ENCODE data around the gene EHD4. TPM values are rescaled to one million over a fixed set of nuclear protein-coding genes. Genes with fewer than 3 reads are reported as not detected.

The EHD4 gene
- total RNA-seq, 8 experiments from 2014 or later = 3.6 to 45.8 (median 6.6) TPM

DNA sequence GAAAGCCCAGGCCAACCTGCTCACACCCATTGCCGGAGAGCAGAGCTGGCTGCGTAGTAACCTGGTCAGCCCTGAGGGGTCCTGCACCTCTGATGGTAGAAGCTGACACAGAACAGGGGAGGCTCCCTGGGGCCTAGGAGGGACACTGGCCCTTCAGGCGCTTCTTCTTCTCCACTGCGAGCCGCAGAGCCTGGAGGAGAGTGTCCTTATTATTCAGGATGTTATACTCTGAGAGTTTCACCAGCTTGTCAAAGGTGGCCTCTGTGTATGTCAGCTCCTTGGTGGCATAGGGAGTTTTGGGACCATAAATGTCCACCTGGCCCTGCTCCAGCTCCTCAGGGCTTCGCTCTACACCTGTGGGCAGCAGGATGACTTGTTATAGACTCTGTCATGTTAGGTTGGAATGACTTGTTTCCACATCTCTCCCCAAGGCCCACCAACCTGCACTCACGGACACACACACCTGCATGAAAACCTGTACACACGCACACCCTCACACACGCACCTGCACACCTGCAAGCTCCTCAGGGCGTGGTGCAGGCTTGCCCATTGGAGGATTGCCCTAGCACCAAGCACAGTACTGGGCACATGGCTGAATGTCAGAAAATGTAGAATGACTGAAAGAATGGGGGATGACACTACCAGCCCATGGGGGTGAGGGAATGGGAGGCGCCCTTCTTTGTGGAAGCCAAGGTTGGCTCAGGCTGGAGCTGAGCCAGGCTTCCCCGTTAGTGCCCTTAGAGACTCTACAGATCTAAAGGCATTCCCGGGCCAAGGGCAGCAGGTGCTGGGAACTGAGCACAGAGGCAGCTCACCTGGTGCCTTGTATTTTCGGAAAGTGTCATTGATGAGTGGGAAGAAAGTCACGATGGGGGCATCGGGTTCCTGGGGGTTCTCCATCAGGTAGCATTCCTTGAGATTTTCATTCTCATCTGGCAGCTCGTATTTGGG is 11.5 kb upstream of the EHD4 start:
- WGBS, 10 experiments = 63 to 96% (median 81%) methylated on average over 3 to 8 of the region's 17 CpGs; no CpG with 5 or more reads in 2 of the 10 experiments
- in situ Hi-C loops (cut with MboI; ENCODE audit: low pct_unique_long_range_greater_than_20kb in 2 of 9, low sequenced_read_pairs in 9 of 9, unreplicated experiment in 9 of 9) = loop anchor here in 2 of 9 experiments (25.0 kb wide), 1 partner anchor 153 kb away; no protein-coding TSS in a partner anchor
- ATAC-seq (replicated peaks in 6 of 8) = no peak

DNA sequence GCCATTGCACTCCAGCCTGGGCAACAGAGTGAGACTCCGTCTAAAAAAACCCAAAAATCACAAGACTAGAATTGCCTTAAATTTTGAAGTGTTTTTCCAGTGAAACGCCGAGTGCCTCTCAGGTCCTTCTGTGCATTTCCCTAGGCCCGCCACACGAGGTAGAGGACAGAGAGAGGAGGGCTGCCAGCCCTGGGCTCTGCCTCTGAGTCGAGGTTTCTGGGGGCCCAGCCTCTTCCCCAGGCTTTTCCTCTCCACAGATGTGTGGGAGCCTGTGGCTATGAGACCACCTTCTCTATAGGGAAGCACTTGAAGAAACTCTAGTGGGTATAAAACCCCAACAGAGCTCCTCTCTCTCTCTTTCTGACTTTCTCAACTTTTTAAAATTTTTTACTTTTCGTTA is 10.9 kb upstream of the EHD4 start:
- ATAC-seq (replicated peaks in 6 of 8) = no peak
- in situ Hi-C loops (cut with MboI; ENCODE audit: low pct_unique_long_range_greater_than_20kb in 2 of 9, low sequenced_read_pairs in 9 of 9, unreplicated experiment in 9 of 9) = loop anchor here in 2 of 9 experiments (25.0 kb wide), 1 partner anchor 154 kb away; no protein-coding TSS in a partner anchor
- Histone ChIP-seq H3K4me3 (no peak overlapping the region), H3K4me1 (replicated peaks in 1 of 2) (no peaks in the 10 kb centered on the region), H3K27ac (no peak overlapping the region)
- WGBS, 10 experiments = 60 to 100% (median 70%) methylated on average over 2 to 7 of the region's 7 CpGs; no CpG with 5 or more reads in 3 of the 10 experiments

More for the DNA sequence above, 11.5 kb upstream of the EHD4 start:
- H3K4me3 ChIP-seq = no peak overlapping the region
- H3K27ac ChIP-seq = no peak overlapping the region
- H3K4me1 ChIP-seq (replicated peaks in 1 of 2) = no peaks in the 10 kb centered on the region

DNA sequence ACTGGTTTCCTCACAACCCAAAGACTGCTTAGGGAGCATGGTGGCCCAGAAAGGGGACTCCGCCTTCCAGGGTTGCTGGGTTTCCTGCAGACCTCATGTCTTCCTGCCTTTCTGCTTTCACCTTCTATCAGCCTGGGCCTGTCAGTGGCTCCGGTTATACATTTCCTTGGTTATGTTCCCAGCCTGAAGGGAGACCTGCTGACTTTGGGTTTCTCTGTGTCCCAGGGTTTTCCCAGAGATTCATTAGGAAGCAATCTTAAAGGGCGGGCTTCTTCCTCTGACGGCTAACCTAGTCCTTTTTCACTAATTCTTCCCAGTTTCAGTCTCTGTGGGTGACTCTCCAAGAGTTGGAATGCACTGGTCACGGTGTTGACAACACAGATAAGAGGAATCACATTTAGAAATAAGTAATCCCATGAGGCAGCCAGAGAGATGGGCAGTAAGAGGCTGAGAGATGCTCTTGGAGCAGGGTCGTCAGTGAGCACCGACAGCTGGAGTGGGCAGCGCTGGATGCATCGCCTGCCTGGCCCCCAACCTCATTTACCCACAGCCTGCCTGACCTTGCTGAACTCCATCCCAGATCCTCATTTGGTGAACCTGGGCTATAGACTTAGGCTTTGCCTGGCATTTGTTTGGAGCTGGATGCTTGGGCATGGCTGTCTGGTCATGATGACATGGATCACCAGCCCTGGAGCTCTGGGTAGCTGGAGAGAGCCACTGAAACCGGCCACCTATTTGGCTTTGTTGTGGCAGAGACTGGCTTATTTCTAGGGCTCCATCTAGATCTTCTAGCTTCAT is 10.0 kb upstream of the EHD4 start:
- H3K4me3 ChIP-seq = no peak overlapping the region
- 73 to 98% (median 87%) methylated on average over 1 to 8 of the region's 10 CpGs for WGBS, 10 experiments
- no peaks in the 10 kb centered on the region for H3K4me1 ChIP-seq (replicated peaks in 1 of 2)
- H3K27ac ChIP-seq = no peak overlapping the region
- in situ Hi-C loops (cut with MboI; ENCODE audit: low pct_unique_long_range_greater_than_20kb in 2 of 9, low sequenced_read_pairs in 9 of 9, unreplicated experiment in 9 of 9) = loop anchor here in 2 of 9 experiments (25.0 kb wide), 1 partner anchor 155 kb away; no protein-coding TSS in a partner anchor
- ATAC-seq (replicated peaks in 6 of 8) = no peak

DNA sequence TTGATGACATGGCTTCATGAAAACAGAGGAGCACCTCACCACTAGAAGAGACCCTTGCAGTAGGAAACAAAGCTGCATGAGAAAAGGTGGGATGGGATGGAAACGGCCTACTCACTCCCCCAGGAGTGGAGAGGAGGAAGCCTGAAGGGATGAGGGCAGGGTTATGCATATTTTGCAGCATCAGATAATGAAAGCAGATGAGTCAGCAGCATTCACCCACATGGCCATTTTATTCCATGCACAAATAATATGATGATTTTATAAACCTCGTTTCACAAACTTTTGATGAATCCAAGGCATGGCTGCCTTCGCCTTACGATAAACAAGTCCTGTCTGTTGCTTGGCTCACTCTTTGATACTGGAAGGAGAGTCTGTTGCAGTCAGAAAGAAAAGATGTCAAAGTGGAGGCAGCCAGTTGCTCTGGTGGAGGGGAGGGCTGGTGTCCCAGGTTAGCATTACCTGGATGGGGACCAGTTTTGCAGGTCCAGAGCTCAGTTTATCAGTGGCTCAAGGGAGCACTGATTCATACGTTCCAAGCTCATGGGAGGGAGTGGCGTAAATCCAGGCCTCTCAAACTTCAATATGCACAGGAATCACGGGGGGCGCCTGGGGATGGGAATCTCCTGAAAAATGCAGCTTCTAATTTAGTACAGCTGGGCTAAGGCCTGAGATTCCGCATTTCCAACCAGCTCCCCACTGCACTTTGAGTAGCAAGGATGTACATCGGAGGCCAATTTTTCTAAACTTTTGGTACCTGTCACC is 9.2 kb upstream of the EHD4 start:
- H3K27ac ChIP-seq = no peak overlapping the region
- in situ Hi-C loops (cut with MboI; ENCODE audit: low pct_unique_long_range_greater_than_20kb in 2 of 9, low sequenced_read_pairs in 9 of 9, unreplicated experiment in 9 of 9) = loop anchor here in 2 of 9 experiments (25.0 kb wide), 1 partner anchor 156 kb away; no protein-coding TSS in a partner anchor
- H3K4me3 ChIP-seq = no peak overlapping the region
- ATAC-seq (replicated peaks in 6 of 8) = peak in 3 of 8 experiments; percentile 63 to 69 (median 66)
- H3K4me1 ChIP-seq (replicated peaks in 1 of 2) = no peaks in the 10 kb centered on the region
- WGBS, 10 experiments = 20 to 100% (median 74%) methylated on average over 1 to 8 of the region's 10 CpGs

- peak in 2 of 8 experiments; percentile 62 to 72 for ATAC-seq (replicated peaks in 6 of 8)
- no peak overlapping the region for H3K27ac ChIP-seq
- H3K4me3 ChIP-seq = no peak overlapping the region
- no peaks in the 10 kb centered on the region for H3K4me1 ChIP-seq (replicated peaks in 1 of 2)
- 42 to 95% (median 78%) methylated on average over 1 to 4 of the region's 7 CpGs; no CpG with 5 or more reads in 3 of the 10 experiments for WGBS, 10 experiments
- in situ Hi-C loops (cut with MboI; ENCODE audit: low pct_unique_long_range_greater_than_20kb in 2 of 9, low sequenced_read_pairs in 9 of 9, unreplicated experiment in 9 of 9) = loop anchor here in 2 of 9 experiments (25.0 kb wide), 1 partner anchor 157 kb away; no protein-coding TSS in a partner anchor
Observed at GRCh38 chr15:41980654-41981323, 8.4 kb upstream of the EHD4 start.

DNA sequence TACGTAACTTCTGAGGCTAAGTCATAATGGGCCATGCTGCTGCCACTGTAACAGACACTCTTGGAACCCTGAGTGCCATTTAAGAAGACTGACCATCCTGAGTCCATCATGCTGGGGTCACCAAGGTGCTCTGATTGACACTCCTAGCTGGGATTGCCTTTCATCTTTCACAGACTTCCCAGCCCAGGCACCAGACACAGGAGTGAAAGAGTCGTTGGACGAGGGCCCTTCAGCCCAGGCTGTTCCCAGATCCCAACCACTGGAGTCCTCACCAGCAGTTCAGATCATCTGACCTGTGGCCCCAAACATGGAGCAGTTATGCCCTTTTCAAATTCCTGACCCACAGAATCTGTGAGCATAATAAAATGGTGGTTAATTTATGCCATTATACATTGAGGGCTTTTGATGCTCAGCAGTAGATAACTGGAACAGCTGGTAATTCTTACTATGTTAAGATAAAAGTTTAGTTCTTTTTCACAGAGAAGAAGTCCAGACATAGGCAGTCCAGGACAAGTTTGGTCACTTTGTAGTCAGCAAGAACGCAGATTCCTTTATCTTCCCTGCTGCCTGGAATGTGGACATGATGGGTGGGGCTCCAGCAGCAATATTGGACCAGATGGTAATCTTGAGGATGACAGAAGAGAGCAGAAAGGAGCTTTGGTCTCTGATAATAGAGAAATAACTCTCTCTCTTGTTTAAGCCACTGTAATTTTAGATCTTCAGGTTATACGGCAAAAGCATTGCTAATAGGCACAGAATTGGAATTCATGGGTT is 7.3 kb upstream of the EHD4 start:
- ATAC-seq (replicated peaks in 6 of 8) = peak in 3 of 8 experiments; percentile 34 to 52 (median 48)
- 50 to 93% (median 81%) methylated on average over 1 to 5 of the region's 5 CpGs; no CpG with 5 or more reads in 1 of the 10 experiments for WGBS, 10 experiments
- Histone ChIP-seq H3K27ac (no peak overlapping the region), H3K4me1 (replicated peaks in 1 of 2) (no peaks in the 10 kb centered on the region), H3K4me3 (no peak overlapping the region)
- in situ Hi-C loops (cut with MboI; ENCODE audit: low pct_unique_long_range_greater_than_20kb in 2 of 9, low sequenced_read_pairs in 9 of 9, unreplicated experiment in 9 of 9) = loop anchor here in 2 of 9 experiments (25.0 kb wide), 1 partner anchor 158 kb away; no protein-coding TSS in a partner anchor

DNA sequence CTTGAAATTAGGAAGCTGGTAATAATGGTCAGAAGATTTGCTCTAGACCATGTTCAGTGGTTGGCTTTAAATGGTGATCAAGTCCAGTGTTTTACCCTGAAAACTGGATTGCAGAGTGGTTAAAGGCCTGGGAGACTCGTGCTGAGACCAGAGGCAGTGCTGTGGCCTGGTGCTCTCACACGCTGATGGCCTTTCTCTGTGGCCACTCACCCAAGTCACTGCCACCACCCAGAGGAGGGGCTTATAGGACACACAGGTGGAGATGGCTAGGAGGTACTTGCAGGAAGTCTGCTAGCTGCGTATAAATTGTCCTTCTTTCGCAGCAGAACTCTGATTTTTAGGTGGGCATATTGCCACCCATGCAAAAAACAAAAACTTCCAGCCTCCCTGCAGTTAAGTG is 6.2 kb upstream of the EHD4 start:
- no peak for ATAC-seq (replicated peaks in 6 of 8)
- H3K4me3 ChIP-seq = no peak overlapping the region
- 33 to 92% (median 90%) methylated on average over 1 to 2 of the region's 4 CpGs; no CpG with 5 or more reads in 5 of the 10 experiments for WGBS, 10 experiments
- H3K4me1 ChIP-seq (replicated peaks in 1 of 2) = no peaks in the 10 kb centered on the region
- in situ Hi-C loops (cut with MboI; ENCODE audit: low pct_unique_long_range_greater_than_20kb in 2 of 9, low sequenced_read_pairs in 9 of 9, unreplicated experiment in 9 of 9) = loop anchor here in 2 of 9 experiments (25.0 kb wide), 1 partner anchor 159 kb away; no protein-coding TSS in a partner anchor
- H3K27ac ChIP-seq = no peak overlapping the region

DNA sequence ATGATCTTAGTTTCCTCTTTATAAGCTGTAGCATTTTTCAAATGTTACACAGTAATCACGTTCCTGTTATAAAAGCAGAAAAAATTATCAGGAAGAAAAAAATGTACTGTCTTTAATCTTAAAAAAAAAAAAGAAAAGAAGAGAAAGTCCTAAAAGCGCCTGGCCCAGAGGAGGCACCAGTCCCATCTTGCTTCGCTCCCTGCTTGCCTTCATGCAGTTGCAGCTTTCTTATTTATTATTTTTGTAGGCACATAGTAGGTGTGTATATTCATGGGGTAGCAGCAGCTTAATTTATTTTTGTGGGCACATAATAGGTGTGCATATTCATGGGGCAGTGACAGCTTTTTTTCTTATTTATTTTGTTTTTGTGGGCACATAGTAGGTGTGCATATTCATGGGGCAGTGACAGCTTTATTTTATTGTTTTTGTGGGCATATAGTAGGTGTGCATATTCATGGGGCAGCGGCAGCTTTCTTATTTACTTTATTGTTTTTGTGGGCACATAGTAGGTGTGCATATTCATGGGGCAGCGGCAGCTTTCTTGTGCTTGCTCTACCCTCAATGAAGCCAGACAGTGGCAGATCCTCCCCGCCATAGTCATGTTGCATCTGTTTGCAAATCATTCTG is 5.5 kb upstream of the EHD4 start:
- H3K4me3 ChIP-seq = no peak overlapping the region
- in situ Hi-C loops (cut with MboI; ENCODE audit: low pct_unique_long_range_greater_than_20kb in 2 of 9, low sequenced_read_pairs in 9 of 9, unreplicated experiment in 9 of 9) = loop anchor here in 2 of 9 experiments (25.0 kb wide), 1 partner anchor 159 kb away; no protein-coding TSS in a partner anchor
- H3K27ac ChIP-seq = no peak overlapping the region
- 21 to 92% (median 72%) methylated on average over 3 to 6 of the region's 6 CpGs for WGBS, 10 experiments
- ATAC-seq (replicated peaks in 6 of 8) = no peak
- H3K4me1 ChIP-seq (replicated peaks in 1 of 2) = no peaks in the 10 kb centered on the region

- in situ Hi-C loops (cut with MboI; ENCODE audit: low pct_unique_long_range_greater_than_20kb in 2 of 9, low sequenced_read_pairs in 9 of 9, unreplicated experiment in 9 of 9) = loop anchor here in 2 of 9 experiments (25.0 kb wide), 1 partner anchor 162 kb away; no protein-coding TSS in a partner anchor
- Histone ChIP-seq H3K27ac (no peak overlapping the region), H3K4me3 (no peak overlapping the region), H3K4me1 (replicated peaks in 1 of 2) (peaks cover 0 to 5% of the 10 kb centered on the region in 2 donors)
- WGBS, 10 experiments = 10 to 100% (median 49%) methylated on average over 1 to 2 of the region's 2 CpGs; no CpG with 5 or more reads in 3 of the 10 experiments
- no peak for ATAC-seq (replicated peaks in 6 of 8)
Observed at GRCh38 chr15:41975669-41976068, 3.3 kb upstream of the EHD4 start.

GRCh38 chr15:41974041-41974440 is 1.7 kb upstream of the EHD4 start:
- no peak for ATAC-seq (replicated peaks in 6 of 8)
- Histone ChIP-seq H3K27ac (no peak overlapping the region), H3K4me1 (replicated peaks in 1 of 2) (peaks cover 0 to 5% of the 10 kb centered on the region in 2 donors), H3K4me3 (no peak overlapping the region)
- in situ Hi-C loops (cut with MboI; ENCODE audit: low pct_unique_long_range_greater_than_20kb in 2 of 9, low sequenced_read_pairs in 9 of 9, unreplicated experiment in 9 of 9) = no loop called here
- WGBS, 10 experiments = 70 to 100% (median 98%) methylated on average over 1 of the region's 1 CpG

GRCh38 chr15:41971895-41972252 is 483 bp downstream of the EHD4 start:
- Histone ChIP-seq H3K27ac (peak overlapping the region in 1 of 2 donors; percentile 71), H3K4me3 (peak overlapping the region; percentile 81 to 98 (median 89)), H3K4me1 (replicated peaks in 1 of 2) (peaks cover 0 to 5% of the 10 kb centered on the region in 2 donors)
- 0% methylated on average over 1 to 5 of the region's 46 CpGs; no CpG with 5 or more reads in 7 of the 10 experiments for WGBS, 10 experiments
- in situ Hi-C loops (cut with MboI; ENCODE audit: low pct_unique_long_range_greater_than_20kb in 2 of 9, low sequenced_read_pairs in 9 of 9, unreplicated experiment in 9 of 9) = no loop called here
- peak; percentile 22 to 59 (median 50) for ATAC-seq (replicated peaks in 6 of 8)

All from motor neuron (in vitro differentiated cells).